Esophagus squamous epithelium (tissue), 5 donors: ENCODE measurements around the gene IL31. TPM values are rescaled to one million over a fixed set of nuclear protein-coding genes. Genes with fewer than 3 reads are reported as not detected.

ENCODE experiments used
- DNase-seq: peaks from one replicate; lab custom pipeline; 2025; lab: John Stamatoyannopoulos, UW
- H3K27ac ChIP-seq, 4 donors: fragments of 200-600 bp; sonication (generic); one replicate each; pipeline ENCODE4 v1.5.1; 2016 to 2019; ENCODE audit warnings: mild to moderate bottlenecking in 1 of 4
- H3K27me3 ChIP-seq, 4 donors: fragments of 200-600 bp; sonication (generic); 1 replicate in 3 of 4; 2 replicates in 1 of 4; pipeline versions ENCODE4 v1.5.1 to v1.6.0; 2017 to 2021; ENCODE audit warnings: antibody characterized with exemption in 1 of 4
- H3K36me3 ChIP-seq, 3 donors: fragments of 200-600 bp; sonication (generic); one replicate each; pipeline ENCODE4 v1.5.1; 2016 to 2019
- H3K4me1 ChIP-seq, 3 donors: fragments of 200-600 bp; sonication (generic); one replicate each; pipeline ENCODE4 v1.5.1; 2017 to 2019
- H3K4me3 ChIP-seq, 4 donors: fragments of 200-600 bp; sonication (generic); 1 replicate in 3 of 4; 2 replicates in 1 of 4; pipeline ENCODE4 v1.5.1; 2016 to 2019; ENCODE audit warnings: mild to moderate bottlenecking in 2 of 4, moderate library complexity in 1 of 4
- H3K9me3 ChIP-seq, 3 donors: fragments of 200-600 bp; sonication (generic); one replicate each; pipeline ENCODE4 v1.5.1; 2016 to 2019
- CTCF ChIP-seq, 6 experiments: fragments of 450-650 bp in 4 of 6; fragments of 200-600 bp in 2 of 6; sonication (generic) in 2 of 6; IDR thresholded peaks; one replicate each; pipeline ENCODE4 v1.5.1; 2016 to 2019; ENCODE audit warnings: antibody characterized with exemption in 6 of 6, mild to moderate bottlenecking in 4 of 6, moderate library complexity in 4 of 6
- POLR2A ChIP-seq, 4 donors: fragments of 450-650 bp; IDR thresholded peaks; one replicate each; pipeline ENCODE4 v1.6.1; 2017; ENCODE audit warnings: antibody characterized with exemption in 4 of 4, mild to moderate bottlenecking in 4 of 4, moderate library complexity in 3 of 4
- WGBS, 2 donors: methylation state at CpG; one replicate each; pipeline ENCODE4 v1.1.5; 2018; 5-methylcytosine and 5-hydroxymethylcytosine counted together
- intact Hi-C: fragments of 100-400 bp; cut with DNase I; formaldehyde crosslinking; loops from one replicate; pipeline ENCODE4 v1.15.0; 2022
- total RNA-seq, 4 donors: library from RNA; depleted of rRNA; stranded (reverse); fragments of >200 nt; gene quantifications; one replicate each; pipeline ENCODE4 v1.1.0, GENCODE V29; 2016
- donor health status: DM: yes; HTN: yes; CAD: no.

Gene IL31
- total RNA-seq, 4 donors from 2014 or later = not detected

- 60% methylated on average over 2 of the region's 11 CpGs; no CpG with 5 or more reads in 1 of the 2 donors for WGBS, 2 donors
- no peaks in the 10 kb centered on the region for H3K9me3 ChIP-seq
- no peak overlapping the region for H3K27ac ChIP-seq
- TF ChIP-seq CTCF (IDR thresholded peaks at IDR 0.05) (no peak), POLR2A (IDR thresholded peaks at IDR 0.05) (no peak)
- intact Hi-C loops = no loop called here
- H3K4me1 ChIP-seq = peaks cover 0 to 9% (median 0%) of the 10 kb centered on the region in 3 donors
- no peak overlapping the region for H3K4me3 ChIP-seq
- peaks cover 26 to 84% (median 32%) of the 10 kb centered on the region in 3 donors for H3K36me3 ChIP-seq
- no peaks in the 10 kb centered on the region for H3K27me3 ChIP-seq
- DNase-seq = no peak
Observed at GRCh38 chr12:122138181-122138580, 35.8 kb downstream of the IL31 start.

GRCh38 chr12:122137681-122138080 lies 36.3 kb downstream of the IL31 start:
- no peak overlapping the region for H3K27ac ChIP-seq
- intact Hi-C loops = no loop called here
- DNase-seq = no peak
- H3K27me3 ChIP-seq = no peaks in the 10 kb centered on the region
- H3K4me3 ChIP-seq = no peak overlapping the region
- no peak for TF ChIP-seq POLR2A (IDR thresholded peaks at IDR 0.05)
- no peak for TF ChIP-seq CTCF (IDR thresholded peaks at IDR 0.05)
- WGBS, 2 donors = 62 to 75% methylated on average over 2 to 3 of the region's 11 CpGs
- H3K36me3 ChIP-seq = peaks cover 26 to 84% (median 36%) of the 10 kb centered on the region in 3 donors
- H3K9me3 ChIP-seq = no peaks in the 10 kb centered on the region
- peaks cover 0 to 9% (median 0%) of the 10 kb centered on the region in 3 donors for H3K4me1 ChIP-seq

- Histone ChIP-seq H3K36me3 (peaks cover 29 to 84% (median 36%) of the 10 kb centered on the region in 3 donors), H3K27ac (no peak overlapping the region), H3K4me1 (peaks cover 0 to 9% (median 0%) of the 10 kb centered on the region in 3 donors), H3K9me3 (no peaks in the 10 kb centered on the region), H3K4me3 (no peak overlapping the region), H3K27me3 (no peaks in the 10 kb centered on the region)
- DNase-seq = no peak
- intact Hi-C loops = no loop called here
- 79% methylated on average over 3 to 5 of the region's 10 CpGs for WGBS, 2 donors
- TF ChIP-seq CTCF (IDR thresholded peaks at IDR 0.05) (no peak), POLR2A (IDR thresholded peaks at IDR 0.05) (no peak)
Observed at GRCh38 chr12:122137229-122137628, 36.8 kb downstream of the IL31 start.

GRCh38 chr12:122135437-122136031 lies 38.5 kb downstream of the IL31 start:
- Histone ChIP-seq H3K27me3 (no peaks in the 10 kb centered on the region), H3K27ac (no peak overlapping the region), H3K4me3 (no peak overlapping the region), H3K9me3 (no peaks in the 10 kb centered on the region), H3K4me1 (peaks cover 0 to 9% (median 0%) of the 10 kb centered on the region in 3 donors), H3K36me3 (peaks cover 23 to 84% (median 27%) of the 10 kb centered on the region in 3 donors)
- intact Hi-C loops = no loop called here
- WGBS, 2 donors = 88 to 94% methylated on average over 3 to 4 of the region's 18 CpGs
- DNase-seq = no peak
- TF ChIP-seq POLR2A (IDR thresholded peaks at IDR 0.05) (no peak), CTCF (IDR thresholded peaks at IDR 0.05) (no peak)

- H3K27me3 ChIP-seq = no peaks in the 10 kb centered on the region
- TF ChIP-seq CTCF (IDR thresholded peaks at IDR 0.05) = no peak
- no peak for TF ChIP-seq POLR2A (IDR thresholded peaks at IDR 0.05)
- 75 to 78% methylated on average over 13 to 17 of the region's 28 CpGs for WGBS, 2 donors
- H3K4me1 ChIP-seq = peaks cover 0 to 9% (median 0%) of the 10 kb centered on the region in 3 donors
- DNase-seq = no peak
- H3K4me3 ChIP-seq = no peak overlapping the region
- no peaks in the 10 kb centered on the region for H3K9me3 ChIP-seq
- intact Hi-C loops = no loop called here
- no peak overlapping the region for H3K27ac ChIP-seq
- peaks cover 32 to 85% (median 48%) of the 10 kb centered on the region in 3 donors for H3K36me3 ChIP-seq
Observed at GRCh38 chr12:122133192-122133950, 40.6 kb downstream of the IL31 start.
